BLaER1 treated with 17β-estradiol and CSF1 and Interleukin-3, amounts not matched to agents 10 nM and 100 nM (cell line): ENCODE results near the gene MRGPRX1.

ENCODE experiments used
- H3K27ac ChIP-seq, 11 experiments: shearing (Covaris generic); formaldehyde crosslinking; 2 replicates each; pipeline ENCODE4 v1.8.1; 2022
- H3K27me3 ChIP-seq, 11 experiments: shearing (Covaris generic); formaldehyde crosslinking; 2 replicates each; pipeline ENCODE4 v1.8.1; 2022
- H3K36me3 ChIP-seq, 11 experiments: shearing (Covaris generic); formaldehyde crosslinking; 2 replicates each; pipeline ENCODE4 v1.8.1; 2022
- H3K4me1 ChIP-seq, 10 experiments: shearing (Covaris generic); formaldehyde crosslinking; 2 replicates each; pipeline ENCODE4 v1.8.1; 2022
- H3K4me2 ChIP-seq, 11 experiments: shearing (Covaris generic); formaldehyde crosslinking; 2 replicates each; pipeline ENCODE4 v1.8.1; 2022
- H3K4me3 ChIP-seq, 10 experiments: shearing (Covaris generic); formaldehyde crosslinking; 2 replicates each; pipeline ENCODE4 v1.8.1; 2022
- H3K9ac ChIP-seq, 11 experiments: shearing (Covaris generic); formaldehyde crosslinking; 2 replicates each; pipeline ENCODE4 v1.8.1; 2022
- H3K9me3 ChIP-seq, 11 experiments: shearing (Covaris generic); formaldehyde crosslinking; replicated peaks in 1 of 11; 2 replicates each; pipeline ENCODE4 v1.8.1; 2022
- H4K20me1 ChIP-seq, 11 experiments: shearing (Covaris generic); formaldehyde crosslinking; 2 replicates each; pipeline ENCODE4 v1.8.1; 2022
- Cebpa-rat ChIP-seq, 11 experiments: shearing (Covaris generic); IDR thresholded peaks; 2 replicates each; pipeline ENCODE4 v1.8.1; 2022

Gene MRGPRX1

GRCh38 chr11:18939314-18939713 lies at the start of gene MRGPRX1:
TSS of gene MRGPRX1 (minus strand) at chr11:18939414. CDS start at chr11:18934784, 4,630 bp downstream.
- Histone ChIP-seq H3K9me3 (peaks cover 0 to 3% (median 0%) of the 10 kb centered on the region in 11 experiments; a peak in 4 of 22 replicates), H3K27me3 (no peaks in the 10 kb centered on the region), H3K4me1 (peaks cover 0 to 16% (median 2%) of the 10 kb centered on the region in 10 experiments; a peak in 5 of 20 replicates), H4K20me1 (no peaks in the 10 kb centered on the region), H3K4me3 (no peak within 1 kb of the TSS), H3K36me3 (no peaks in the 10 kb centered on the region), H3K27ac (no peak within 1 kb of the TSS), H3K9ac (no peak within 1 kb of the TSS), H3K4me2 (no peak within 1 kb of the TSS)
- no peak for TF ChIP-seq Cebpa-rat (IDR thresholded peaks at IDR 0.05)

GRCh38 chr11:18987454-18988231 lies 48.4 kb upstream of the MRGPRX1 start:
- Histone ChIP-seq H3K9me3 (peaks cover 0 to 15% (median 4%) of the 10 kb centered on the region in 11 experiments; a peak in 3 of 22 replicates), H3K4me3 (no peak overlapping the region), H3K36me3 (no peaks in the 10 kb centered on the region), H4K20me1 (no peaks in the 10 kb centered on the region), H3K9ac (no peak overlapping the region), H3K27ac (no peak overlapping the region), H3K4me2 (no peak overlapping the region), H3K4me1 (no peaks in the 10 kb centered on the region), H3K27me3 (no peaks in the 10 kb centered on the region)
- TF ChIP-seq Cebpa-rat (IDR thresholded peaks at IDR 0.05) = no peak

GRCh38 chr11:18986744-18987143 lies 47.5 kb upstream of the MRGPRX1 start:
- Histone ChIP-seq H3K4me2 (no peak overlapping the region), H3K36me3 (no peaks in the 10 kb centered on the region), H4K20me1 (no peaks in the 10 kb centered on the region), H3K4me1 (no peaks in the 10 kb centered on the region), H3K9ac (no peak overlapping the region), H3K27ac (no peak overlapping the region), H3K4me3 (no peak overlapping the region), H3K9me3 (peaks cover 0 to 16% (median 4%) of the 10 kb centered on the region in 11 experiments; a peak in 3 of 22 replicates), H3K27me3 (no peaks in the 10 kb centered on the region)
- TF ChIP-seq Cebpa-rat (IDR thresholded peaks at IDR 0.05) = no peak

- no peaks in the 10 kb centered on the region for H3K27me3 ChIP-seq
- no peak overlapping the region for H3K27ac ChIP-seq
- H3K9me3 ChIP-seq = peaks cover 6 to 20% (median 10%) of the 10 kb centered on the region in 11 experiments; a peak in 16 of 22 replicates
- H3K36me3 ChIP-seq = no peaks in the 10 kb centered on the region
- no peak overlapping the region for H3K4me2 ChIP-seq
- H3K4me1 ChIP-seq = no peaks in the 10 kb centered on the region
- TF ChIP-seq Cebpa-rat (IDR thresholded peaks at IDR 0.05) = no peak
- H3K4me3 ChIP-seq = no peak overlapping the region
- H4K20me1 ChIP-seq = no peaks in the 10 kb centered on the region
- H3K9ac ChIP-seq = no peak overlapping the region
These were observed 42.7 kb upstream of the MRGPRX1 start for GRCh38 chr11:18981897-18982296.

GRCh38 chr11:18974192-18974591 lies 35.0 kb upstream of the MRGPRX1 start:
- Histone ChIP-seq H3K27me3 (no peaks in the 10 kb centered on the region), H3K27ac (no peak overlapping the region), H4K20me1 (no peaks in the 10 kb centered on the region), H3K4me3 (no peak overlapping the region), H3K4me2 (no peak overlapping the region), H3K36me3 (no peaks in the 10 kb centered on the region), H3K9me3 (peaks cover 4 to 9% (median 6%) of the 10 kb centered on the region in 11 experiments; a peak in 16 of 22 replicates), H3K9ac (no peak overlapping the region), H3K4me1 (0 out of 20 replicates have a peak, but pooled peaks cover 0 to 3% (median 0%) of the 10 kb centered on the region in 10 experiments)
- TF ChIP-seq Cebpa-rat (IDR thresholded peaks at IDR 0.05) = no peak

- H3K4me3 ChIP-seq = no peak overlapping the region
- H3K36me3 ChIP-seq = no peaks in the 10 kb centered on the region
- no peak overlapping the region for H3K4me2 ChIP-seq
- H3K27me3 ChIP-seq = no peaks in the 10 kb centered on the region
- H3K27ac ChIP-seq = no peak overlapping the region
- 0 out of 20 replicates have a peak, but pooled peaks cover 0 to 3% (median 0%) of the 10 kb centered on the region in 10 experiments for H3K4me1 ChIP-seq
- H3K9ac ChIP-seq = no peak overlapping the region
- no peaks in the 10 kb centered on the region for H4K20me1 ChIP-seq
- TF ChIP-seq Cebpa-rat (IDR thresholded peaks at IDR 0.05) = no peak
- peaks cover 0 to 4% (median 0%) of the 10 kb centered on the region in 11 experiments; a peak in 1 of 22 replicates for H3K9me3 ChIP-seq
These were observed 33.1 kb upstream of the MRGPRX1 start for GRCh38 chr11:18972336-18972735.

GRCh38 chr11:18969720-18970119 lies 30.5 kb upstream of the MRGPRX1 start:
- Histone ChIP-seq H3K36me3 (no peaks in the 10 kb centered on the region), H4K20me1 (no peaks in the 10 kb centered on the region), H3K4me2 (no peak overlapping the region), H3K4me3 (no peak overlapping the region), H3K4me1 (0 out of 20 replicates have a peak, but pooled peaks cover 0 to 3% (median 0%) of the 10 kb centered on the region in 10 experiments), H3K27ac (no peak overlapping the region), H3K27me3 (no peaks in the 10 kb centered on the region), H3K9me3 (peaks cover 0 to 4% (median 0%) of the 10 kb centered on the region in 11 experiments; a peak in 1 of 22 replicates), H3K9ac (no peak overlapping the region)
- TF ChIP-seq Cebpa-rat (IDR thresholded peaks at IDR 0.05) = no peak

- TF ChIP-seq Cebpa-rat (IDR thresholded peaks at IDR 0.05) = no peak
- no peak overlapping the region for H3K4me2 ChIP-seq
- no peaks in the 10 kb centered on the region for H4K20me1 ChIP-seq
- no peaks in the 10 kb centered on the region for H3K27me3 ChIP-seq
- H3K9me3 ChIP-seq = no peaks in the 10 kb centered on the region
- no peak overlapping the region for H3K4me3 ChIP-seq
- no peak overlapping the region for H3K9ac ChIP-seq
- H3K4me1 ChIP-seq = no peaks in the 10 kb centered on the region
- H3K27ac ChIP-seq = no peak overlapping the region
- H3K36me3 ChIP-seq = no peaks in the 10 kb centered on the region
These were observed 19.2 kb upstream of the MRGPRX1 start for GRCh38 chr11:18958221-18958910.

- Histone ChIP-seq H3K27ac (no peak overlapping the region), H3K4me1 (no peaks in the 10 kb centered on the region), H3K4me2 (no peak overlapping the region), H4K20me1 (no peaks in the 10 kb centered on the region), H3K36me3 (no peaks in the 10 kb centered on the region), H3K9ac (no peak overlapping the region), H3K27me3 (no peaks in the 10 kb centered on the region), H3K9me3 (no peaks in the 10 kb centered on the region), H3K4me3 (no peak overlapping the region)
- TF ChIP-seq Cebpa-rat (IDR thresholded peaks at IDR 0.05) = no peak
These were observed 17.4 kb upstream of the MRGPRX1 start for GRCh38 chr11:18956630-18957029.
